Lower leg skin (tissue), 3 donors: Measurements from ENCODE around the gene RPTOR.

Source experiments
- POLR2A ChIP-seq, 2 donors: fragments of 450-650 bp; IDR thresholded peaks; one replicate each; pipeline ENCODE4 v1.6.1; 2016 to 2017; ENCODE audit warnings: antibody characterized with exemption in 2 of 2, mild to moderate bottlenecking in 1 of 2, moderate library complexity in 1 of 2
- TF ChIP-seq, protein P1 (sequence below), 3 donors: fragments of 450-650 bp; IDR thresholded peaks; one replicate each; pipeline ENCODE4 v1.5.1; 2016; ENCODE audit warnings: antibody characterized with exemption in 3 of 3, mild to moderate bottlenecking in 3 of 3, moderate library complexity in 2 of 3

DNA sequence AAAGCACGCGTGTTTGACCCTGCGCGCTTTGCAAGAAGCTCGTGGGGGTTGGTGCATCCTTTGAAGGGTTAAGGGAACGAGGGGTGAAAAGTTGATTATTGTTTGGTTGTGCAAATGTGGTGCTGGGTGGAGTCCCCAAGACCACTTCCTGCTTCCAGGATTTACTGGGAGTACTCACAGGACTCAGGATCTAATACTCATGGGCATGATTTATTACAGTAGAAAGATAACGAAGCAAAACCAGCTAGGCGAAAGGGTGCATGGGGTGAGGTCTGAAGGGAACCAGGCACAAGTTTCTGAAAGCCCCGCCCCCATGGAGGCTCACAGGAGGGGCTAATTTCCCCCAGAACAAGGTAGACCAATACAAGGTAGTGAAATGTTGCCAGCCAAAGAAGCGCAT is 58.8 kb downstream of the RPTOR start:
- TF ChIP-seq, protein P1, sequence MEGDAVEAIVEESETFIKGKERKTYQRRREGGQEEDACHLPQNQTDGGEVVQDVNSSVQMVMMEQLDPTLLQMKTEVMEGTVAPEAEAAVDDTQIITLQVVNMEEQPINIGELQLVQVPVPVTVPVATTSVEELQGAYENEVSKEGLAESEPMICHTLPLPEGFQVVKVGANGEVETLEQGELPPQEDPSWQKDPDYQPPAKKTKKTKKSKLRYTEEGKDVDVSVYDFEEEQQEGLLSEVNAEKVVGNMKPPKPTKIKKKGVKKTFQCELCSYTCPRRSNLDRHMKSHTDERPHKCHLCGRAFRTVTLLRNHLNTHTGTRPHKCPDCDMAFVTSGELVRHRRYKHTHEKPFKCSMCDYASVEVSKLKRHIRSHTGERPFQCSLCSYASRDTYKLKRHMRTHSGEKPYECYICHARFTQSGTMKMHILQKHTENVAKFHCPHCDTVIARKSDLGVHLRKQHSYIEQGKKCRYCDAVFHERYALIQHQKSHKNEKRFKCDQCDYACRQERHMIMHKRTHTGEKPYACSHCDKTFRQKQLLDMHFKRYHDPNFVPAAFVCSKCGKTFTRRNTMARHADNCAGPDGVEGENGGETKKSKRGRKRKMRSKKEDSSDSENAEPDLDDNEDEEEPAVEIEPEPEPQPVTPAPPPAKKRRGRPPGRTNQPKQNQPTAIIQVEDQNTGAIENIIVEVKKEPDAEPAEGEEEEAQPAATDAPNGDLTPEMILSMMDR (IDR thresholded peaks at IDR 0.05): no peak
- no peak for TF ChIP-seq POLR2A (IDR thresholded peaks at IDR 0.05)
